Measurements from ENCODE around the gene LPCAT1. TPM values are rescaled to one million over a fixed set of nuclear protein-coding genes. Genes with fewer than 3 reads are reported as not detected.

The LPCAT1 gene
- total and polyA plus RNA-seq, 2 donors (not counting 3 experiments of a cell fraction or from before 2014, with no cell fraction given) = 28.9 to 57.2 TPM

GRCh38 chr5:1504617-1505016 is 19.1 kb downstream of the LPCAT1 start:
- H2AFZ ChIP-seq (ENCODE audit: low read depth, low read length) = no peak overlapping the region
- H3K4me2 ChIP-seq (ENCODE audit: insufficient read depth, low read length) = no peak overlapping the region
- H3K27me3 ChIP-seq (ENCODE audit: control insufficient read depth in 2 of 2, insufficient read depth in 2 of 2, low read length in 2 of 2) = no peaks in the 10 kb centered on the region
- peaks cover 88% of the 10 kb centered on the region for H3K79me2 ChIP-seq (ENCODE audit: control insufficient read depth, insufficient read depth, low read length)
- peaks cover 0 to 3% of the 10 kb centered on the region in 2 experiments for H3K36me3 ChIP-seq (ENCODE audit: control insufficient read depth in 2 of 2, extremely low read depth in 1 of 2, insufficient read depth in 2 of 2, low read length in 2 of 2)
- H3K9me3 ChIP-seq (replicated peaks; ENCODE audit: control insufficient read depth, insufficient read depth, low read length) = no peaks in the 10 kb centered on the region
- DNase-seq (ENCODE audit: low read depth, low spot score) = no peak
- H3K9ac ChIP-seq (replicated peaks; ENCODE audit: extremely low read depth, insufficient read depth, low read length) = no peak overlapping the region
- no peaks in the 10 kb centered on the region for H3K4me1 ChIP-seq (ENCODE audit: control insufficient read depth, extremely low read depth, insufficient read depth, low read length)
- FAIRE-seq = no peak
- no TSS peak for BruUV-seq (replicated peaks)
- TF ChIP-seq MAX (IDR thresholded peaks at IDR 0.05; ENCODE audit: insufficient read depth, insufficient read length) = no peak
- no peak for TF ChIP-seq POLR2A (IDR thresholded peaks at IDR 0.05; ENCODE audit: low read depth, low read length)
- TF ChIP-seq GATA2 (IDR thresholded peaks at IDR 0.05; ENCODE audit: insufficient read depth, insufficient read length, low read depth, low read length) = no peak
- no peak for TF ChIP-seq POLR2AphosphoS5 (IDR thresholded peaks at IDR 0.05; ENCODE audit: insufficient read depth, low read depth, low read length)
- no peak for TF ChIP-seq MYC (IDR thresholded peaks at IDR 0.05; ENCODE audit: low read depth, low read length)
- no peak for TF ChIP-seq EZH2 (IDR thresholded peaks at IDR 0.05; ENCODE audit: borderline replicate concordance, low read depth, low read length, severe bottlenecking)
- no peak for TF ChIP-seq CTCF (IDR thresholded peaks at IDR 0.05; ENCODE audit: extremely low read depth in 1 of 2, insufficient read depth in 1 of 2, low read depth in 1 of 2, low read length in 2 of 2)
- no peak for TF ChIP-seq FOS (IDR thresholded peaks at IDR 0.05; ENCODE audit: borderline replicate concordance, insufficient read depth, low read length)
- no peak for TF ChIP-seq JUN (IDR thresholded peaks at IDR 0.05; ENCODE audit: borderline replicate concordance, insufficient read depth, insufficient read length, low read depth)
- no peak overlapping the region for H3K27ac ChIP-seq (ENCODE audit: insufficient read depth, low read depth, low read length)
- dilution Hi-C loops (cut with MboI; ENCODE audit: extremely low pct_ligation_motif_present, low sequenced_read_pairs) (no loop called here), intact Hi-C loops (cut with micrococcal nuclease) (no loop called here)
- POLR2A ChIA-PET = no interaction called here
- peaks cover 2% of the 10 kb centered on the region for H4K20me1 ChIP-seq (replicated peaks; ENCODE audit: control insufficient read depth, extremely low read depth, insufficient read depth, low read length)
- no peaks in the 10 kb centered on the region for H3K9me1 ChIP-seq (replicated peaks; ENCODE audit: control insufficient read depth, extremely low read depth, insufficient read depth, low read length)
- CTCF ChIA-PET = interaction anchor here (1.1 to 2.2 kb wide), 2 partner anchors 13 to 25 kb away, joined by 3 to 7 read pairs; no protein-coding TSS in a partner anchor
- no peak overlapping the region for H3K4me3 ChIP-seq (replicated peaks in 1 of 3; ENCODE audit: insufficient read depth in 1 of 3, low read depth in 1 of 3, low read length in 3 of 3)
